NCI-H1694 (cell line): ENCODE data around the gene TMEM205.
"Not testable (repeated sequence)": the region's sequence is repeated elsewhere in the genome, so short reads cannot be mapped to it uniquely, and the experiment has no call there.

Source experiments
- DNase-seq: peaks from one replicate; lab custom pipeline; 2025; lab: John Stamatoyannopoulos, UW

Gene TMEM205

DNA sequence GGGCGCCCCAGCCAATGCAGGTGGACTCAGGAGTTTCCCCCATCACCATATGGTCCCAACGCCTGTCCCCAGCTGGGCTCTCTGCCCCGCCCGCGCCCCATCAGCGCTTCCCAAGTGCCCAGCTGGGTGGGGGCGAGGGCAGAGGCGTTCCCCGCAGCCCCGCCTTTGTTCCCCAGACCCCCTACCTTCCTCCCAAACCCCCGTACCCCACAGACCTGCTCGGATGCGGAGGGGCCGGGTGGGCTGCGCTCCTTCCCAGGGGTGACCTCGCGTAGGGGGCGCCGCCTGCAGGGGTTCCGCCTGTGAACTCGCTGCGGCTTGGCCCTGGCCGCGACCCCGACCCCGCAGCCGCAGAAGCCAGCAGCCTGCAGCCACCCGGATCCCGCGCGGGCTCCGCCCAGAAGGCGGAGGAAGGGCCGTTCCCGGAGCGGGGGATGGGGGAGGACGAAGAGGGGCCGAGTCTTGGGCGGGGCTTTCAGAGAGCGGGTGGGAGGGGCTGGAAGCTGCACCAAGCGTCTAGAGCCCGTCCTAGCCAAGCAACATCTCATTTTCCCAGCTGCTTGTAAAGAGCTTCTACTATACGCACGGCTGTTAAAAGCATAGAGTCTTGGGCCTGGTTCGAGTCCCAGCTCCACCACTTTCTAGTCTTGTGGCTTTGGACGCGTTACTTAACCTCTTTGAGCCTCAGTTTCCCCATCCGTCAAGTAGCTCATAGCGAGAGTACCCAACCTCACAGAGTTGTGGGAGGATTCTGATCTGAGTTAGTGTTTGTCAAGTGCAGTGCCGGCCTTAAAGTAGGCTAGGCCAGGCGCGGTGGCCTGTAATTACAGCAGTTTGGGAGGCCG is 6.6 kb downstream of the TMEM205 start, which contains the start of gene RAB3D:
Gene RAB3D, minus strand, starts transcription at position 404 of the 845 bp plus-strand sequence. CDS start 2,258 bp downstream, outside the sequence.
- peak; percentile 82 for DNase-seq

DNA sequence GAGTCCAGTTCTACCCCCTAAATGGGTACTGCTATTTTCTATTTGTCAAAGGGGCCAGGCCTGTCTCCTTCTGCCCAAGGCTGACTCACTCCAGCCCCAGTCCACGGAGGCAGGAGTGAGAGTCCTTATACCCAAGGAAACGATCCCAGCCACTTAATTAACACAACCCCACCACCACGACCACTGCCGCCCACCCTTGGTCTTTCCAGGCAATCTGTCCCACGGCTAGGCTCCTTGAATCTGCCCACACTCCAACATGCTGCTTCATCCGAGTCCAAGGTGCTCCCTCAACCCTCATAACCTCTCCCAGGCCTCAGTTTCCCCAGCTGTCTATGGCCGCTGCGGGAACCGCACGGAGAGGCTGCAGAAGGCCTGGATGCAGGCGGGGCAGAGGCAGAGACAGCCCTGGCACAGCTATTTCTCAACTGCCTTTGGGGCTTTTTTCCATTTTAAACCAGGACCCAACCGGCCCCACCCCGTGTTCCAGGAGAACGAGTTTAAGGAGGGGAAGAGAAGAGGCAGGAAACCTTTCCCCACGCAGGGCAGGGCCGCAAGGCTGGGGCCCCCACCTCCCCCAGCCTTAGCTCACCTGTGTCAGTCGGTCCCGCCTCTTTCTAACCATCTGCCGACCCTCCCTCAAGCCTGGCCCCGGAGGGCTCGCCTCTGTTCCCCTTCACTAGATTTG is 7.4 kb downstream of the TMEM205 start:
- no peak for DNase-seq

DNA sequence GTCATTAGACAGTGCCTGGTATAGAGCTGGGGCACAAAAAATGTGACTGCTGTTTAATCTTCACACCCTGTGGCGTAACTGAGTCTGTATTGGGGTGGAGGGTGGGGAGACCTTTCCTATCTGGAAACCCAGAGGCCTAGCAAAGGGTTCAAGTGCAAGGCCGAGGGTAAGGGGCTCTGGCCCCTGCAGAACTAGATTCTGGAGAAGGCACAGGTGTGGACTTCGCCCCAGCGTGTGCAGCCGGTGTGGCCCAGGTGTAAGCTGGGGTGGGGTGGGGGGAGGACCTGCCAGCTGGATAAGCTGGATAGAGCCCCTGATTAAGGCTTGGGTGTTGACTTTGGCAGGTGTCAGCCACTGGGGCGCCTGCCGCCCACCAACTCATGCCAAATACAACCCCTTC is 7.9 kb downstream of the TMEM205 start:
- no peak for DNase-seq

DNA sequence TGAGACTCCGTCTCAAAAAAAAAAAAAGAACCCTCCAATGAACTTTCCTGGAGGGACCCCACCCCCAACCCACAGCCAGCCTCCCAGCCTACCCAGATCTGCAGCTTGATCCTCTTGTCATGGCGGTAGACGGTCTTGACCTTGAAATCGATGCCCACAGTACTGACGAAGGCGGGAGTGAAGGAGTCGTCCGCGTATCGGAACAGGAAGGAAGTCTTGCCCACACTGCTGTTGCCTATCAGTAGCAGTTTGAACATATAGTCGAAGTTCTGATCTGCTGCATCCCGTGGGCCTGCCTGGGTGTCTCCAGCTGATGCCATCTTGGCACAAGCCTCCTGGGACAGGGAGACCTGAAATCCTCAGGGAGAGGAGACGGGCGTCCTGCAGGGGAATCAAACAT is 9.0 kb downstream of the TMEM205 start:
- DNase-seq = no peak

DNA sequence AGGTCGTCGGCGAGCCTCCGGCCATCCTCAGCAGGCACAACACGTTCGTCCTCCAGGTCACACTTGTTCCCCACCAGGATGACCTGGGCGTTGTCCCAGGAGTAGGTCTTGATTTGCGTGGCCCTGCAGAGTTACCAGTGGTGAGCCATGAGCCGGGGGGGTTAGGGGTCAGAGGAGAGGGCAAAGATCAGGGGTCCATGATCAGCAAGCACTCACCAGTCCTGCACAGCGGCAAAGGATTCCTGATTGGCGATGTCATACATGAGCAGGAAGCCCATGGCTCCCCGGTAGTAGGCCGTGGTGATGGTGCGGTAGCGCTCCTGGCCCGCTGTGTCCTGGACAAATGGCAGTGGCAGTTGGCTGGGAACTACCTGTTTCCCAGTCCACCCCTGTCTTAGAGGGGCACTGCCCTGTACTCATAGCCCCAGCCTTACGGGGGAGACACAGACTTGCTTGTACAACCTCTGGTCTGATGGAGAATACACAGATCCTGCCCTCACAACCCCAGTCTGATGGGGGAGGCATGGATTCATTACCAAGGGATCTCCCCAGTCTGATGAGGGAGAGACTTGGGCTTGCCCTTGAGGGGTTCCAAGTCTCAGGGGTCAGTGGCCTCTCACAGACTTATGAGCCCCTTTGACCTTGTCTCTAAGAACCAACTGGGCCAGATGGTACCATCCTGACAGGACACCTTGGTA is 10.5 kb downstream of the TMEM205 start:
- no peak for DNase-seq

DNA sequence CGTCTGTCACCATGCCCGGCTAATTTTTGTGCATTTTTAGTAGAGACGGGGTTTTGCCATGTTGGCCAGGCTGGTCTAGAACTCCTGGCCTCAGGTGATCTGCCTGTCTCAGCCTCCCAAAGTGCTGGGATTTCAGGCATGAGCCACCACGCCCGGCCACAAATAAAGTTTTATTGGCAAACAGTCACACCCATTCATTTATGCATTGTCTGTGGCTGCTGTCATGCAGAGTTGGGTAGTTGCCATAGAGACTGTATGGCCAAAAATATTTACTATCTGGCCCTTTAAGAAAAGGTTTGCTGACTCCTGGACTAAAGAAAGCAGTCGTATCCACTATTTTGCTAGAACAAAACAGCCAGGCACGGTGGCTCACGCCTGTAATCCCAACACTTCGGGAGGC is 12.2 kb downstream of the TMEM205 start:
- not testable (repeated sequence) for DNase-seq

DNA sequence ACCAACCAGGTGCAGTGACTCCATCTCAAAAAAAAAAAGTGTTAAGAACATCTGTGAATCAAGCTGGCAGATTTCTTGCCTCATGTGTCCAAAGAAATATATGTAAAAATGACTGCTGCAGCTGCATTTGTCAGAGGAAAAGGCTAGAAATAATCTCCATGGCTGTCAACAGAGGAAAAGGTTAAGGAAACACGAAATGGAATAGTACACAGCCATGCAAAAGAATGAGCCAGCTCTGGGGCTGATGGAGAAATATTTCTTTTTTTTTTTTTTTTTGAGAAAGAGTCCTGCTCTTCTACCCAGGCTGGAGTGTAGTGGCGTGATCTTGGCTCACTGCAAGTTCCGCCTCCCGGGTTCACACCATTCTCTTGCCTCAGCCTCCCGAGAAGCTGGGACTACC is 13.2 kb downstream of the TMEM205 start:
- DNase-seq = no peak

DNA sequence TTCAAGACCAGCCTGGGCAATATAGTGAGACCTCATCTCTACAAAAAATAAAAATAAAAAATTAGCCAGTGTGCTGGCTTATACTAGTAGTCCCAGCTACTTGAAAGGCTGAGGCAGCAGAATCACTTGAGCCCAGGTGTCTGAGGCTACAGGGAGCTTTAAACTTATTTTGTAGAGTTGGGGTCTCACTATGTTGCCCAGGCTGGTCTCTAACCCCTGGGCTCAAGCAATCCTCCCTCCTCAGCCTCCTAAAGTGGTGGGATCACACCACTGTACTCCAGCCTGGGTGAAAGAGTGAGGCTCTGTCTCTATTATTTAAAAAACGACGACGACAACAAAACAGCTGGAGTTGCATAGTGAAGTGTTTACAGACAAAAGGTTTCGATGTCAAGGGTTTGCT is 14.6 kb downstream of the TMEM205 start:
- no peak for DNase-seq

DNA sequence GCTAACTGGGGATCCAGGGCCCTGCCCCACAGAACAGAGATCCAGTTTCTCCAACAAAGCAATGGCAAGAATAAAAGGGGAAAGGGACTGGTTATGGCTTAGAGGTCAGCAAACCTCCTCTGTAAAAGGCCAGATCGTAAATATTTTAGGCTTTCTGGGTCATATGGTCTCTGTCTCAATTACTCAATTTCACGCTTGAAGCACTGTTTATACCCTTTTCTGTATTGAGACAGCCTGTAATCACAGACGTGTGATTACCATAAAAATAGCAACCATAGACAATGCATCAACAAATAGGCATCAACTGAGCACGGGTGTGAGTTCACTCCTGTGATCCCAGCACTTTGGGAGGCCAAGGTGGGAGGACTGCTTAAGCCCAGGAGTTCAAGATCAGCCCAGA is 15.9 kb downstream of the TMEM205 start:
- no peak for DNase-seq

DNA sequence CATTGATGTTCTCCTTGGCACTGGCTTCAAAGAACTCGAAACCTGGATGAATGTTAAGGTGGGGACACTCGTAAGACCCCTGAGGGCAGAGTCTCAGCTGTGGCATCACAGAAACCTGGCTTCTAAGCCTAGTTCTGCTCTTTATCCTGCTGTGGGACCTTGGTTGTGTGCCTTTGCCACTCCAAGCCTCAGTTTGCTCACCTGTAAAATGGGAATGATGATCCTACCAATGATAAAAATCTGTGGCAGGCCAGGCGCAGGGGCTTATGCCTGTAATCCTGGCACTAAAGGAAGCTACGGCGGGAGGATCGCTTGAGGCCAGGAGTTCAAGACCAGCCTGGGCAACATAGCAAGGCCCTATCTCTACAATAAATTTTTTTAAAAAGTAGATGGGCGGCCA is 20.5 kb downstream of the TMEM205 start:
- no peak for DNase-seq

DNA sequence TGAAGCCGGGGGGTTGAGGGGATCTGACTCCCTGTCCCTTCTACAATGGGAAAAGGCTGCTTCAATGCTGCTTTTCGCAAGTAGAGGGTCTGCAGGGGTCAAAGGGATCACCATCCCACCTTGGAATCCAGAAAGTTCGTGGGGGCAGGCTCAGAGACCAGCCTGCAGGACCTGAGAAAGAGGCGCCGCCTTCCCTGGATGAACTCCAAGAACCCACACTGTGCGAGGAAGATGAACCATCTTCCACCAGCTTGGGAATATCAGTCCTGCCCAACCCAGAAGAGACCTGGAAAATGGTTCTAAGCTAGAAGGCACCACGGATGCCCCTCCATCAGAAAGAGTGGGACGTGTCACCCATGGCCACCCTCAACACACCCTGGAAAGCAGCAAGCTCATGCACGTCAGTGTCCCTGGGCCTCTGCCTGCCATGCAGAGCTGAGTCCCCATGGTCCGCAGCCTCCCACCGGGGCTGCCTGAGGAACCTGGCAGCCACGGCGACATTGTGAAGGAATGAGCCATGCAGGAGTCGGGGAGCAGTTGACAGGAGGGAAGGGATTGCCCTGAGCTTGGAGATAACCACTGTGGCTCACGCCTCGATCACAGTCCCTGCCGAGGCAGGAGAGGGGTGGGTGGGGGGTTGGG is 21.2 kb downstream of the TMEM205 start:
- DNase-seq = no peak

DNA sequence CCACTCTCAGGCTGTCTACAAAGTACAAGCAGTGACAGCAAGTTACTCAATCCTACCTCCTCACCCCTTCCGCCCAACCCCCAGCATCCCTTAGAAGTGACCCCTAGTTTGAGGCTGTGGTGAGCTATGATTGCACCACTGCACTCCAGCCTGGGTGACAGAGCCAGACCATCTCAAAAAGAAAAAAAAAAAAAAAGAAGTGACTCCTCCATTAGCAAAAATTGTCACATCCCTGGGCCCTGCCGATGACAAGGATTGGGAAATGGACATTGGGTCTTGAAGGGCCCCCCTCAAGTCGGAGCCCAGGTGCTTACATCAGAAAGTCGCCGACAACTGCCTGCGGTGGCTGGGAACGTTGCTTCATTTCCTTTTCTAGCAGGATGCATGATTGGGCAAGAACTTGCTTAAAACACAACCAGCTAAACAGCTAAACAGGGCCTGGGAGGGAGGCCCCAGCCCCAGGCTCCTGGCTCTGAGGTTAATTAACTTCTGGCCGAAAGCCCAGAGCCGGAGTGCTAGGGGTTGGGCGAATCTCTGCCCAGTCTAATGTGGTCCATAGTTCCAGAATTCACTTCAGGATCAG is 21.9 kb downstream of the TMEM205 start:
- peak; percentile 57 for DNase-seq

DNA sequence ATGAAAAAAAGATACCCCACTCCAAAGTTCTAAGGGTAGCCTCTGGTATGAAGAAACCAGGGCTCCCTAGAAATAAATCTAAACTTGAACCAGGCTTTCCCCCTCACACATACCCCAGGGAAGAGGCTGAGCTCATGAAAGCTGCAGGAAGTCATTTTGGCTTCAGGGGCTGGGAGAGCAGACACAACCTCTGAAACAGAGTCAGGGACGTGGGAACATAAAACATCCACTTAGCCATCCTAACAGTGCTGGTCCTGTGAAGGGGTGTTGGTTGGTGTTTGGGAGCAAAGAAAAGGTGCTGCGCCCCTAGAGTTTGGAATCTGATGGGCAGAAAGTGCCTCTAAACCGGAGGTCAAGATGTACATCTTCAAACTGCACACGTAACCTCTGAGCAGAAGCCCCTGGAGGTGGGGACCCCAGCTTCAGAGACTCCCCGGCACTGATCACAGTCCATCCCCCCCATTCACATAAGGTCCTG is 22.4 kb downstream of the TMEM205 start:
- no peak for DNase-seq

DNA sequence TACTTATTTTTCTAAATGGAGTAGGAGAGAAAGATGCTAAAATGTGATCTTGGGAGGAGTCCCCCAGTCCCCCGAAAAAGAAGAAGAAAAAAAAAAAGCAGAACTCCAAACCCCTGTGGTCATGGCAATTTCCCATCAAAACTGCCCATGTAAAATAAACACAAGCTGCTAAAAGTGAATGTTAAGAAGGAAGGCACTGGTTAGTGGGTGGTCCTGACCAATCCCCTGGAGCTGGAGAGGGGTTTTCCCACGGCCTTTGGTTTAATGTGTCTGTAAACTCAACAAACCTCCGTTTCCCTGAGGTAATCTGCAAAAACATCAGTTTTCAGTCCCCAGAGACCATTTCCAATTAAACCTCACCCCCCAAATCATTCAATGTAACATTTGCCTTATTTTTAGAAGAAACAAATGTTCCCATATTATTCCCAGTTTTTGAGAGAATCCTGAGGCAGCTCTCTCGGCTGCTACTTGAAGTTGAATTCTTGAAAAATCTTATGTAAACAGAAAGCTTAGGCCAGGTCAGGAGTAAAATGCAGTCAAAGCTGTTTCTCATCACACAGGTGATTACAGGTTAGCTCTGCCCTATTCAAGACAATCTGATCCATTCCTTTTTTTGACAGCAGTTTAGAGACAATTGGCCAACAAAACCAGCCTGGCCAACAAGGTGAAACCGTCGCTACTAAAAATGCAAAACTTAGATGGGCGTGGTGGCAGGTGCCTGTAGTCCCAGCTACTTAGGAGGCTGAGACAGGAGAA is 23.6 kb downstream of the TMEM205 start:
- no peak for DNase-seq

DNA sequence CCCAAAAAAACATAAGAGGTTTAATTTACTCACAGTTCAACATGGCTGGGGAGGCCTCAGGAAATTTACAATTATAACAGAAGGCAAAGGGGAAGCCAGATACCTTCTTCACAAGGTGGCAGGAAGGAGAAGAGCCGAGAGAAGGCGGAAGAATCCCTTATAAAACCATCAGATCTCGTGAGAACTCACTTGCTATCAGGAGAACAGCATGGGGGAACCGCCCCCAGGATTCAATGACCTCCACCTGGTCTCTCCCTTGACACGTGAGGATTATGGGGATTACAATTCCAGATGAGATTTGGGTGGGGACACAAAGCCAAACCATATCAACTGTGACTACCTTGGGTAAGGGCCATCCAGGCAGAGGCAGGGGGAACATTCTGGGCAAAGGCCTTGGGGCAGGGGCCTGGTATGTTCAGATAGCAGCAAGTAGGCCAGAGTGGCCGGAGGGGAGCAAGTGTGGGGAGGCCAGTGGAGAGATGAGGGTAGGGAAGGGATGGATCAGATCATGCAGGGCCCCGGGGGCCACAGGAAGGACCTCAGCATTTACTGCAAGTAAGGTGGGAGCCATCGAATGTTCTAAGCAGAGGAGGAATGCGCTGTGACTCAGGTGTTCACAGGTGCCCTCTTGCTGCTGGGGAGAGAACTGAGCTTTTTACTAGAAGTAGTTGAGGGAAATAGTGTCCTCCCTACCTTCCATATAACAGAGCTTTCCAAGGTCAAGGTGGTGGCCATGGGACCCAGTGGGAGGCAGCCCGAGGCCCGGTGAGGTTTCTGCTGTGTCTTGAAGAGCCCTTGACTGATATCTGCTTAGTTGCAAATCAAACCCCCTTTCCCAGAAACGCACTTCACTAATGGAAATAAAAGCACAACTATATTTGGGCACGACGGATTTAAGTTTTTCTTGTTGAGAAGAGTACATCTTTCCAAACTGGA is 24.6 kb downstream of the TMEM205 start:
- DNase-seq = no peak

DNA sequence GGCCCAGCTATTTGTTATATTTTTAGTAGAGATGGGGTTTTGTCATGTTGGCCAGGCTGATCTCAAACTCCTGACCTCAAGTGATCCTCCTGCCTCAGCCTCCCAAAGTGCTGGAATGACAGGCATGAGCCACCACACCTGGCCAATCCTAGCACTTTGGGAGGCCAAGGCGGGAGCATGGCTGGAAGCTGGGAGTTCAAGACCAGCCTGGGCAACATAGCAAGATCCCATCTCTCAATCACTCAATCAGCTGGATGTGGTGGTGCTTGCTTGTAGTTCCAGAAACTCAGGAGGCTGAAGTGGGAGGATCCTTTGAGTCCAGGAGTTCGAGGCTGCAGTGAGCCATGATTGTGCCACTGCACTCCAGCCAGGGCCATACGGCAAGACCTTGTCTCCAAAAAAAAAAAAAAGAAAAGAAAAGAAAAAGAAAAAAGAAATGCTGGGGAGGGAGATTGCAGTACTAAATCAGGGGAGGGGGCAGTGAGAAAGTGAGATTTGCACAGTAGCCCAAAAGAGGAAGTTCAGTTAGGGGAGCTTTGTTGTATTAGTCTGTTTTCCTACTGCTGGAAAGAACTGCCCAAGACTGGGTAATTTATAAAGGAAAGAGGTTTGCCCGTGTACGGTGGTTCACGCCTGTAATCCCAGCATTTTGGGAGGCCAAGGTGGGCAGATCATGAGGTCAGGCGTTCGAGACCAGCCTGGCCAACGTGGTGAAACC is 25.6 kb downstream of the TMEM205 start:
- DNase-seq = not testable (repeated sequence)

DNA sequence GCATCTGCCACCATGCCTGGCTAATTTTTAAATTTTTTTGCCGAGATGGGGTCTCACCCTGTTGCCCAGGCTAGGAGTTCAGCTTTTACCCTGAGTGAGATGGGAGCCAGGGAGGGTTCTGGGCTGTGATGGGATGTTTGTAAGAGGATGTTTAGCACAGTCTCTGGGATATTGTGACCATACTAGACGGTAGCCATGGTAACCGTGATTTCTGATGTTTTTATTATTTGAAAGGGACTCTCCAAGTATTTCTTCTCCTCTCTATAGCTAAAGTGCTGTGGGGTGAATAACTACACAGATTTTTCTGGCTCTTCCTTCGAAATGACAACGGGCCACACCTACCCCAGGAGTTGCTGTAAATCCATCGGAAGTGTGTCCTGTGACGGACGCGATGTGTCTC is 39.7 kb downstream of the TMEM205 start:
- DNase-seq = no peak

DNA sequence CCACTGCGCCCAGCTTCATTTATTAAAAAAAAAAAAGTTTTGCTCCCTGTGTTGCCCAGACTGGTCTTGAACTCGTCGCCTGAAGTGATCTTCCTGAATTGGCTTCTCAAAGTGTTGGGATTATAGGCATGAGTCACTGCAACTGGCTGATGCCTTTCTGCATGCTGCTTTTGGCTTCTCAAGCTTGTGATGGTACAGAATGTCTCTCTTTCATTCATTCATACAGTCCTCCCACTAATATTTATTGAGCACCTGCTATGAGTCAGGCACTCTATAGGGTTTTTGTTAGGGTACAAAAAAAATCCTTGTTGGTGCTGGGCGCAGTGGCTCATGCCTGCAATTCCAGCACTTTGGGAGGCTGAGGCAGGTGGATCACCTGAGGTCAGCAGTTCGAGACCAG is 41.1 kb downstream of the TMEM205 start:
- no peak for DNase-seq

DNA sequence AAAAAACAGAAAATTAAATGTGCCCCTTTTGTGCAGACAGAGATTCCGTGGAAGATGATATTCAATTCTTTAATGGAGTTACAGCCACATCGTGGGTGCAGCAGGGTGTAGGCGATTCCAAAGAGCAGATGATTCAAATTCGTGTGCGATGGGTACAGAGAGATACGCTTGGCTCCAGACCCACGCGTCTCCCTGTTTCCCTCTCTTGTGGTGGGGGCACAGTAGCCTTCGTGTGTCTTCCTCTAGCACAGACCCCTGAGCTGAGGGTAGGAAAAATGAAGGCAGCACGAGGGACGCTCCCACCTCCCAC is 45.3 kb downstream of the TMEM205 start:
- DNase-seq = no peak
